ENCODE measurements around the gene GCGR.

GRCh38 chr17:81814748-81815645 is 11.0 kb downstream of the GCGR start:
- TF ChIP-seq CTCF (IDR thresholded peaks at IDR 0.05), result no peak
- peak in 1 of 3 donors; percentile 21 for TF ChIP-seq POLR2A (IDR thresholded peaks at IDR 0.05)

All from body of pancreas (tissue), 4 donors.